Caki2 (cell line): ENCODE results near the gene SLX4IP. TPM values are rescaled to one million over a fixed set of nuclear protein-coding genes. Genes with fewer than 3 reads are reported as not detected.

Experiments
- DNase-seq: peaks from one replicate; pipeline ENCODE4 v3.0.0-alpha.2; 2015; ENCODE audit warnings: low read depth
- in situ Hi-C: cut with HindIII; loops from 2 replicates; pipeline ENCODE4 v1.10.0; 2016; ENCODE audit warnings: low sequenced_read_pairs, low pct_unique_long_range_greater_than_20kb, mixed read lengths
- total RNA-seq: library from RNA; depleted of rRNA; stranded (reverse); fragments of >200 nt; shearing (Covaris generic); gene quantifications from 2 replicates; pipeline ENCODE4 v1.2.3, GENCODE V29; 2014; ENCODE audit warnings: low replicate concordance

Gene SLX4IP
- total RNA-seq, 1 experiment from 2014 or later, result 2.3 TPM

DNA sequence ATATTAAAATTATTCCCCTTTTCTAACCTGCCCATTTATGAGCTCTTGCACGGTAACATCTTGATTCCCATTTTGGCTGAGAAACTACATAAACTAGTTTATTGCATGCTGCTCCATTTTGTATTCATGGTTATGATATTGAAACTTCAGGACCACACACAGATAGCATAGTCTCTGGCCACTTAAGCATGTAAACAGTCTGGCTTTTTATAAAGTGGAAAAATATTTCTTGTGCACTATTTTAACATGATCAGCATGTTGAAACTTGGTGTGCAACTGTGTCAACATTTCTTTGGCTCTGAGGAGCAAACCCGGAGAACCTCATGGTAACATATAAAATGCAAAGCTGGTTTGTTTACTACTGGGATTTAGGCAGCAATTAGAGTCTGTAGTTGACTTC is 70.7 kb downstream of the SLX4IP start:
- DNase-seq, result no peak
- in situ Hi-C loops, result no loop called here

DNA sequence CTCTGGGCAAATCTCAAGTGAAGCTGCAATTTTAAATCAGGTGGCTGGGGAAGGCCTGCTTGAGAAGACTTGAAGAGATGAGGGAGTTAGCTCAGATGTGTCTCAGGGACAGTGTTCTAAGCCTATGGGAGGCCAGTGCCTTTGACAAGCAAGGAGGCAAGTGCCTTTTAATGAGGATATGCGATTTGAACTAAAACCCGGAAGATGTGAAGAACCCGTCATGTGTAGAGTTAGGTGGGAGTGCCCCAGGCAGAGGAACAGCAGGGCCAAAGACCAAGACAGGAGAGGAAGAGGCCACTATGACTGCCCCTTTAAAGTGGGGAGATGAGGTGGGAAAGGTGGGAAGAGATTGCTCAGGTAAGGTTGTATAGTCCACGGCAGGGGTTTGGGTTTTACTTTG is 71.9 kb downstream of the SLX4IP start:
- in situ Hi-C loops, result no loop called here
- no peak for DNase-seq

DNA sequence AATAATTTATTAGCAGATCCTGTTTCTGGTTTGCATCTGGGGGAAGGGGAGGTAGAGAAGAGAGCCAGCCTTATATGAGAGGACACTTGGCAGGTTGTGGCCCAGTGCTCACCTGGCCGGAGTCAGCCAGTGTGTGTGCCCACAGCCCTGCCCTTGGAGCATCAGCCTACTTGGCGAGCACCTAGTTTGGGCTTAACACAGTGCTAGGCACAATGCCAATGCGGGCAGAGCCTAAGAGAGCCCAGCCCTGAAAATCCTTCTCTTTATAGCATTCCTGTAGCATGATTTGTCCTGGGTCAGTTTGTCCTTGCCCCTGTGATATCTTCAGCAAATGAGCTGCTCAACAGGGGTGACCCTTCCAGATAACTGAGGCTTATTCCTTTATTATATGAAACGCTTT is 73.0 kb downstream of the SLX4IP start:
- in situ Hi-C loops, result no loop called here
- DNase-seq, result no peak

DNA sequence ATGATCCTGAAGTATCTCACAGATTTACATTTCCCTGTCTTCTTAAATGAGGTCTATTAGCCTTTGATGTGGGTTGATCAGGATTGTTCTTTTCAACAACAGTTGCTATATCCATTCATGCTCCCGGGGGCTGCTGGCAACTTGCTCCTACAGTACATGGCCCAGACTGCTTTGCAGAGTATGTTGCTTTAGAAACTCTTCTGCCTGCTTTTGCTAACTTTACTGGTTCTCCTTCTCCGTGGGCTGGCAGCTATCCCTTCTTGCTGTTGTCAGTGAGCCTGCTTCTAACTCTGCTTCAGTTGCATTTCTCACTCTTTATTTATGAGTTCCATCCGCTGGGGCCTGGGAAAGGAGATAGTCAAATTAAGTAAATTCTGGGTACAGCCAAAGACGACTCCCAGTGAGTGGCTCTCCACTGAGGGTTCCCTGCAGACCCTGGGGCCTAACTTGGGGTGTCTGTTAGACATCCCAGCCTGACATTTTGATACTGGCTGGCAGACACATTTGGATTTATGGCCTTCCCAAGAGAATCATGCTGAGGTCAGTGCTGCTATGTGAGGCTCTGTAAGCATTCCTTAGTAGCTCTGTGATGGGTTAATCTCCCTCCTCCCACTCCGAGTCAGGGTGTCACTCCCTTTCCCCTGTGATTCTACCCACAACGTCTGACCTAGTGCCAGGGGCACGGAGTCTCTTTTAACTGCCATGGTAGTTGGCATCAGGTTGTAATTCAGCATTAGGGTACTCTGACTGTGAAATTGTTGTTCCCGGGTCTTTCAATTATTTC is 73.6 kb downstream of the SLX4IP start:
- in situ Hi-C loops, result no loop called here
- no peak for DNase-seq

DNA sequence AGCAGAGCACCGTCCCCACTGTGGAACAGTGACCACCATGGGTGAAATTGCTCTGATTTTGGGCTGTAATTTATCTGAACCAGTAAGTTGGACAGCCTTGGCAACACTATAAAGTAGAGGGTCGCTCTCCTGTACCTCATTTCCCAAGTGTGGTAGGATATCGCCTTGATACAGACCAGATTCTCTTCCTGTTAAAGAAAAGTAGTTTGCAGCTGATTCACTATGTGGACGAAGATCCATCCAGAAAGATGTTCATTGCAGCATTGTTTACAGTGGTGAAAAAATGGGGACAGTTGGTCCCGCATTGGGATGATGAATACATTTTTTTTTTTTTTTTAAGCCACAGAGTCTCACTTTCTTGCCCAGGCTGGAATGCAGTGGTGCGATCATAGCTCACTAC is 74.3 kb downstream of the SLX4IP start:
- DNase-seq, result no peak
- in situ Hi-C loops, result no loop called here

DNA sequence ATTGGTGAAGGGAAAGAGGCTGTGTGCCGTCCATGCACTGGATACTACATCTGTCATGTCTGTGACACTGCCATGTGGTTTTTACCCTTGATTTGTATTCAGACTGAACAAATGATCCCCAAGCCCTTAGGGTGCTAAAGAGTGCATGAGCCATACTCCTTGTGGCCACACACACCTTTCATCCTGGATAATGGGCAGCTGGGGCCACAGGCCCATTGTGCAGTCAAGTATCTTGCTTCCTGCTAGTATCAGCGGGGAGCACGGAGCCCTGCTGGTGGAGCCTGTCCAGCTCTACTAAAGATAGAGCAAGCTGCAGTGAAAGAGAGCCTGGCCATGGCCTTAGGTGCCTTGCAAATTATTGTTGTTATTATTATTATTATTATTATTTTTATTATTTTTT is 75.1 kb downstream of the SLX4IP start:
- no peak for DNase-seq
- in situ Hi-C loops, result no loop called here

DNA sequence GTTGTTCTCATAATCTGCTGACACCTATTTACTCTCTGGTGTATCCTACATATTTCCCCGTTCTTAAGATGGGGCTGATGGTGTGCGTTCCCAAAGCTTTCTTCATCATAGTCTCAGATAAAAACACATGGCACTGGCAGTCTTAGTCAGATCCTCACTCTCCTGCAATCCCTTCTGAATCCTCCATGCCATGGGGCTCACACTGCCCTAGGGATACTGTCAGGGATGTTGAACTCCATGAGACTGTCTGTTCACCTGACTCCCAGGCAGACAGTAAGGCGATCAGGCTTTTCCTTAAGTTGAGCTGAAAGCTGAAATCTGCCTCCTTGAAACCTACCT is 76.0 kb downstream of the SLX4IP start:
- no peak for DNase-seq
- in situ Hi-C loops, result no loop called here

DNA sequence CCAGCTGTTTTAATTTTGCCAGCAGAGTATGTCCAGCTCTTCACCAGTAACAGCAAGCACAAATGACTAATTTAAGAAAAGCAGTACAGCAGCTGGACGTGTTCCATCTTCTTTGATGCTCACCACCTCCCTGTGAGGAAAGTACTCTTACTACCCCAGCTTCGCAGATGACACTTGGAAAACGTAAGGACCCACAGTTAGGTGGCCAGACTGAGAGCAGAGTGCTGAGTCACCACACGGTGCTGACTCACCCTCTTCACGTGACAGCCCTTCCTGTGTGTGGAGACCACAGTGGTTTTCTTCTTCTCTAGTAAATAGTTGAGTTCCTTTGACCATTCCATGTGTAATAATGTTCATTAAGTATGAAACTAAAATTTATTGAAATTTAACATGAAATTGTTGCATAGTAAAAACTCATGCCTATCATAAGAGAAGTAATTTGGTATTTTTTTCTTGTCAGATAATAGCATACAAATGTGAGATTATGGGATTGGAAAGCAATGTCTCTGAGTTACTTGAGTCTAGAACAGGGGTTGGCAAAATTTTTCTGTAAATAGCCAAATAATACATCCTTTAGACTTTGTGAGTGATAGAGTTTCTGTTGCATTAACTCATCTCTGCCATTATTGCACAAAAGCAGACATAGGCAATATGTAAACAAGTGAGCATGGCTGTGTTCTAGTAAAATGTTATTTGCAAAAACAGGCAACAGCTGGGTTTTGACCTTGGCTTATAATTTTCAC is 76.6 kb downstream of the SLX4IP start:
- peak; percentile 95 for DNase-seq
- in situ Hi-C loops, result no loop called here

DNA sequence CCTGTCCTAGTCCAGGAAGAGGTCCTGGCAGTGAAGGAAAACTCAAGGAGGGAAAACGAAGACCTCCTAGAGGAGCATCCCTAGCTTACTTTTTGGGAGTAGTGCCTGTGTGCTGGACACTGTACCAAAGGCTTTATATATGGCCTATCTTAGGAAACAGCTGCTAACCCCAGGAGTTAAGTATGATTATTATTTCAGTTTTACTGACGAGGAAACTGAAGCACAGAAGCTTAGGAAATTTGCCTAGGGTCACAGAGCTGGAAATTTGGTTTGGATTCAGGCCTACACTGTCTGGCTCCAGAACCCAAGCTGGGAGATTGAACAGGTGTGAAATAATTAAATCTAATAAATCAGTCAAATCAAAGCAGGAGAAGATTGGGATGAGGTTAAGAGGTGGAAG is 78.0 kb downstream of the SLX4IP start:
- no peak for DNase-seq
- in situ Hi-C loops, result no loop called here

DNA sequence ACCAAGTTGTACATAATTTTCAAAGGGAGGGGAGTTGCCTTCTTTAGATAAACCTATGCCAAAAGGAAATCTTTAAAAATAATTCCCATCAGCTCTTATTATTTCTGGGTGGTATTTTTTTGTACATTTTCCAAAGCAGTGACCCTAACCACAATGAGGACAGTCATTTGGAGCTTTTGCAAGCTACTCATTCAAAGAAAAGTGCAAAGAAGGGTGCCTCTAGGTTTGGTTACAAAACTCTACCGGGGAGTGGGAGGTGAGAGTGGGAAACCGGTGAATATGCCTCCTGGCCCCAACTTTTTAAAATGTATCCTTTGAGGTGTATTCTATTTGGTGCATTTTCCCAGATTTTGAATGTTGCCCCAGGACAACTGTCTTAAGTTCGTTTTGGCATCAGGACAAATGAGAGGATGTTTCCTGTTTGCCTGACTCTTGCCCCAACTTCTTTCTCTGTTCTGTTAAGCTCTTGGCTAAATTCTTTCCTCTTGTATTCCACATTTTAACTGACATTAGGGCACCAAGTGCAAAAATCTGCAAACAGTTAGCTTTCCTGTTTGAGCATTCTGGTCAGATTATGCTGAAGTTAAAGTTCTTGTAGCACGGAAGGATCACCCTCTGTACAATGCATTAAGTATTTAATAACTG is 78.9 kb downstream of the SLX4IP start:
- in situ Hi-C loops, result no loop called here
- DNase-seq, result no peak

DNA sequence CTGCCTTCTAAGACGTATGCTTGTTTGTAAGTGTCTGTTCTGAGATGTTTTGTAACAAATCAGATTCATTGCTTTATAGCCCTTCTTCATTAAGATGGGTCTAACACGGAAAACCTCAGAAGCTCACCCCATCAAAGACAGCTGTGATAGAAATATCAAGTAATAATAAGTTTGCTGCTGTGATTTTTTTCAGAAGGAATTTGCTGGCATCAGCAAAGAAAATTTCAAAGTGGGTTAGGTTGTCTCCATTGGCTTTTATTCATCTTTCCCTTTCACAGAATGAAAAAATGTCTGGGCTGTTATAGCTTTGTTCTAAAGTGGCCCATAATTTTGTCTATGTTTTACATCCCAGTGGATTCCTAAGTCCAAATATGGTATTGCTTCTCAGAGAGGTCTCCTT is 81.4 kb downstream of the SLX4IP start:
- in situ Hi-C loops, result no loop called here
- no peak for DNase-seq

DNA sequence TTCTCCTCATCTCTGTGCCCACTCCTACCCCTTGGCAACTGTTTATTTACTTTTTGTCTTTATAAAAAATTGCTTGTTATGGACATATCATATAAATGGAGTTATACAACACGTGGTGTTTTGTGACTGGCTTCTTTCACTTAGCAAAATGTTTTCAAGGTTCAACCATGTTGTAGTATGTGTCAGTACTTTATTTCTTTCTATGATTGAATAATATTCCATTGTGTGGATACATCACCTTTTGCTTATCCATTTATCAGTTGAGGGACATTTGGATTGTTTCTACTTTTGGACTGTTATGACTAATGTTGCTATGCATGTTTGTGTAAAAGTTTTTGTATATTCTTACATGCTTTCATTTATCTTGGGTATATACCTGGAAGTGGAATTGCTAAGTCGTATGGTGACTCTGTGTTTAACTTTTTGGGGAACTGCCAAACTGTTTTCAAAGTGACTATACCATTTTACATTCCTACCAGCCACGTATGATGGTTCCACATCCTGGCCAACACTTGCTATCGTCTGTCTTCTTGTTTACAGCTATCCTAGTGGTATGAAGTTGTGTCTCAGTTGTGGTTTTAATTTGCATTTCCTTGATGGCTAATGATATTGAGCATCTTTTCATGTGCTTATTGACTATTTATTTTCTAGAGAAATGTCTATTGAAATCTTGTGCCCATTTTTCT is 84.4 kb downstream of the SLX4IP start:
- in situ Hi-C loops, result no loop called here
- DNase-seq, result no peak

DNA sequence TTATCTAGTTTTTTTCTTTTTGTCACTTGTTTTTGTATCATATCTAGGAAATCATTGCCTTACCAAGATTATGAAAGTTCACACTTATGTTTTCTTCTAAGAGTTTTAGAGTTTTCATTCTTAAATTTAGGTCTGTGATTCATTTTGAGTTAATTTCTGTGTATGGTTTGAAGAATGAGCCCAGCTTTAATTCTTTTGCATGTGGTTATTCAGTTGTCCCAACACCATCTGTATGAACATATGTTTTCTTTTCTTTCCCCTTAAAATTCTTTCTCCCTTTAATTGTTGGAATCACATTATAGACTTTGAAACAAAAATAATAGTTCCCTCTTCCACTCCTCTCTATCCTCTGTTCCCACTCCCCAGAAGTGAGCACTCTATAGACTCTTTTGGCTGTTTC is 85.4 kb downstream of the SLX4IP start:
- no peak for DNase-seq
- in situ Hi-C loops, result no loop called here

DNA sequence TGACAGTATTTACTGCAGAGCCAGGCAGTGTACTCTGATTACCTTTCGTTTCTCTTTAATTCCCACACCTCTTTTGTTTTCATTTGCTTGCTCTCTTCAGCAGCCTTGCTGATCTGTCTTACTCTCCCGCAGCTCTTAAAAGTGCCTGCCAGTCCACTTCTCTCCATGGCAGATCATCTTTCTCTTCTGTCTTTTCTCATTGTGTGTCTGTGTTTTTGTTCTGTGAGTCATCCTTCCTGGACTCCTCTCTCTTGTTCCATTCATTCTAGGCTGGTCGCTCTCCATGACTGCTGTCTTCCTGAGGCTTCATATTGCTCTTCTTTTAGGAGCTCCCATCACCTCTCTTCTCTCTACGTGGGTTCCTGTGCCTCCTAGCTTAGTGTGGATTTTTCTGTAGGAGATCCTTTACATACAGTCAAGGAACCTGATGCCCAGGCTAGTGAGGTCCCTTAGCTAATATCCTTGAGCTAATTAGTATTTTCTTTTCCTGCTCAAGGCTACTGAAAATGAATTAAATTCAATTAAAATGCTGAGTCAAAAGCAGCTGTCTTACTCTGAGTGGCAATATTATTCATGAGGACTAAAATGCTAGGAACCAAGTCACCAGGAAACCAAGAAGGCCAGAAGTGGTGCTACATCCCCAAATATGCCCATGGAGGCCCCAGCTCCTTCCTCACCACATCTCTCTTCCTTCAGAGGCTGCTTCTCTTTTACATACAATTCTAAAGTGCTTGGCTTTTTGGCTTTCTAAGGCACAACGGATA is 86.1 kb downstream of the SLX4IP start:
- DNase-seq, result peak; percentile 77
- in situ Hi-C loops, result no loop called here

DNA sequence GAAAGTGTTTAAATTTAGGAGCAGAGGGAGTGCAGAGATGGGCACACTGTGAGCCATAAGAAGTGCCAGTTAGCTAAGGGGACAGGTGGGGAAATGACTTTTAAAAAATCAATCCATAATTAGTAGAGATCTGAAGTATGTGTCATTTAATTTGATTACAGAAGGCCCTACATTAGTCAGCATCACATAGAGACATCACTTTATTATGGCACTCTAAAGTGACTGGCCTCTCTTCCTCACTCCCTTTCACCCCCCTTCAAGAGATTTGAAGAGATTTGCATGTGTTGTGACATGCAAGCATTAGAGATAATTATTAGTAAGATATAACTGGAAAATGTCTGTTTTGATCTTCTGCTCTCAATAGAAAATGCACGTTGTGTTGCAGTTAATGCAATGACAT is 86.7 kb downstream of the SLX4IP start:
- no peak for DNase-seq
- in situ Hi-C loops, result no loop called here

DNA sequence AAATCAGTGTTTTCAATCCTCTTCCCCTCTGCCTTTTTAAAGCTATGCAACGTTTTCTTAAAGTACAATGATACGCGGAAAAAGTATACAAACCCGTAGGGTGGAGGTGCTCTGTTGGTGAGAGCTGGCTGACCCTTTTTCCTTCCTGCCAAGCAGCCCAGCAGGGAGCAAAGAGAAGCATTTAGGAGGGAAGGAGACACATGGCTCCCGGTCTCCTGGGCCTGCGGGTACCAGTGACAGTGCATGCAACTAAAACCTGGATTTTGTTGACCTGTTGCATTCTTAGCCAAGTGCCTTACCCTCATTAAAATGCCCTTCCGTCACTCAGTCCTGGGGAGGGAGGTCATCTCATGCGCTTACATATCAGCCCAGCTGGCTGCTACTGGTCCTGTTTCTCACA is 87.2 kb downstream of the SLX4IP start:
- DNase-seq, result no peak
- in situ Hi-C loops, result no loop called here

DNA sequence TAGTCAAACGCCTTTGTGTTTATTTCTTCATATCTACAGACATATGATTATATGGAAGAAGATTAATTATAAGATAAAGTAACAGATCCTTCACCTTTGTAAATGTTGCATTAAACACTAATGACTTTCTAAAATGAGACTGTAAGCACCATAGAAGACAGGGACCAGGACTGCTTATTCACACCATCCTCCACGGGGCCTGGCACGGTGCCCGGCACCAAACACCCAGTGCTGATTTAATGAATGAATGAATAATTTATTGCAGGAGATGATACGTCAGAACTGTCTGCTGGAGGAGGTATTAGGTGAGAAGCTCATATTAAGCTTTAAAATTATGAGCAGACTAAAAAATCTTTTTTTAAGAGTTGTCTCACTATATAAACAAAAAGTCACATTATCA is 88.3 kb downstream of the SLX4IP start:
- in situ Hi-C loops, result no loop called here
- peak; percentile 42 for DNase-seq

DNA sequence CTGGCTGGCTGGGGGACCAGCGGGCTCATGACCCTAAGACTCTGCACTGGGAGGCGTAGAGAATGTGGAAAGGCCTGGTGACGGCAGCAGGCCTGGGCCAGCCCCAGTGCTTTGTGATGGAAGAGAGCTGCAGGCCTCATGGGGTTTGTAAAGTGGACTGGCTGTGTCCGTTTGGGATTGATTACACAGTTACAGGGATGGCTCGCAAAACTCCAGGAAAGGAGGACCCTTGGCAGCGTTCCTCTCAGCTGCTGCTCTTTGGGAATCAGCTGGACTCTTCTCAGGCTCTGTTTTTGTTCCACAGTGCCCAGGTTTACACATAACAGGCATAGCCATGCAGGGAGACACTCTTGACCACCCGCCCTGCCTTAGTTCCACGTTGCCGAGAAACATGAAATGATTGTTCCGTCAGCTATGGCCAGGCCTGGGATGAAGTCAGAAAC is 89.0 kb downstream of the SLX4IP start:
- in situ Hi-C loops, result no loop called here
- DNase-seq, result no peak
